HepG2 (cell line): Measurements from ENCODE around the gene NFIC. TPM values are rescaled to one million over a fixed set of nuclear protein-coding genes. Genes with fewer than 3 reads are reported as not detected.
A peak's percentile ranks its signal among the peaks of the same experiment; 100 is the strongest.

Experiments used
- ATF1 ChIP-seq: IDR thresholded peaks from 2 replicates; pipeline ENCODE4 v1.6.1; 2016; ENCODE audit warnings: mild to moderate bottlenecking, control low read depth
- HNF4A ChIP-seq: sonication (generic); formaldehyde crosslinking; IDR thresholded peaks from 2 replicates; pipeline ENCODE4 v1.4.0; 2020; ENCODE audit warnings: missing genetic modification reagents
- IKZF5 ChIP-seq: IDR thresholded peaks from 2 replicates; pipeline ENCODE4 v1.6.1; 2018; ENCODE audit warnings: missing genetic modification reagents, mild to moderate bottlenecking, missing compliant biosample characterization
- JUND ChIP-seq: sonication (generic); formaldehyde crosslinking; IDR thresholded peaks from 2 replicates; pipeline ENCODE4 v1.8.0; 2022; ENCODE audit warnings: mild to moderate bottlenecking, missing genetic modification reagents
- NFYC ChIP-seq: IDR thresholded peaks from 2 replicates; pipeline ENCODE4 v1.6.1; 2016; ENCODE audit warnings: missing genetic modification reagents, missing compliant biosample characterization
- PAWR ChIP-seq: sonication (generic); formaldehyde crosslinking; IDR thresholded peaks from 2 replicates; pipeline ENCODE4 v1.4.0; 2020; ENCODE audit warnings: missing genetic modification reagents, mild to moderate bottlenecking, borderline replicate concordance
- SMAD9 ChIP-seq: sonication (generic); formaldehyde crosslinking; IDR thresholded peaks from 2 replicates; pipeline ENCODE4 v1.5.1; 2020; ENCODE audit warnings: mild to moderate bottlenecking, missing genetic modification reagents
- ZNF749 ChIP-seq: sonication (generic); formaldehyde crosslinking; IDR thresholded peaks from 2 replicates; pipeline ENCODE4 v1.8.0; 2022; ENCODE audit warnings: mild to moderate bottlenecking, missing genetic modification reagents, moderate library complexity, borderline replicate concordance
- ZSCAN31 ChIP-seq: sonication (generic); formaldehyde crosslinking; IDR thresholded peaks from 2 replicates; pipeline ENCODE4 v1.5.0; 2020; ENCODE audit warnings: low read depth, mild to moderate bottlenecking, missing genetic modification reagents
- polyA plus RNA-seq, 8 experiments: library from polyadenylated mRNA; depleted of rRNA in 3 of 8; stranded (reverse) in 7 of 8; unstranded in 1 of 8; fragments of >200 nt; fragmentation: Illumina TruSeq in 4 of 8; extraction: Trizol in 4 of 8; gene quantifications; 2 replicates each; pipeline versions ENCODE4 v1.2.1 to v1.2.3, GENCODE V29; 2011 to 2016; ENCODE audit warnings: low read depth in 4 of 8, missing spikeins in 1 of 8, mixed read lengths in 1 of 8; ENCODE audit not compliant: insufficient read depth in 1 of 8
- total RNA-seq, 5 experiments: library from RNA; depleted of rRNA; stranded (reverse); fragments of >200 nt; fragmentation: Illumina TruSeq; extraction: Trizol; gene quantifications; 2 replicates each; pipeline ENCODE4 v1.2.3, GENCODE V29; 2016; ENCODE audit warnings: low read depth in 1 of 5
- TF ChIP-seq, protein P1 (sequence below), 2 experiments: fragments of 450-650 bp in 1 of 2; sonication (generic) in 1 of 2; formaldehyde crosslinking in 1 of 2; IDR thresholded peaks; 2 replicates each; pipeline versions ENCODE4 v1.6.1 to v1.8.0; 2016 to 2022; ENCODE audit warnings: antibody characterized with exemption in 1 of 2, mild to moderate bottlenecking in 1 of 2, missing genetic modification reagents in 1 of 2
- TF ChIP-seq, protein P2 (sequence below): IDR thresholded peaks from 2 replicates; pipeline ENCODE4 v1.6.1; 2012; ENCODE audit warnings: low read length, improper control_type of control experiment
- TF ChIP-seq, protein P3 (sequence below): IDR thresholded peaks from 2 replicates; pipeline ENCODE4 v1.6.1; 2016; ENCODE audit warnings: low read depth
- TF ChIP-seq, protein P4 (sequence below): sonication (generic); formaldehyde crosslinking; IDR thresholded peaks from 2 replicates; pipeline ENCODE4 v1.4.0; 2020; ENCODE audit warnings: mild to moderate bottlenecking, missing genetic modification reagents

The NFIC gene
- total and polyA plus RNA-seq, 2 of the 13 experiments (the other 11 are each of a cell fraction or from before 2014, with no cell fraction given): 1.3 to 2.5 TPM

DNA sequence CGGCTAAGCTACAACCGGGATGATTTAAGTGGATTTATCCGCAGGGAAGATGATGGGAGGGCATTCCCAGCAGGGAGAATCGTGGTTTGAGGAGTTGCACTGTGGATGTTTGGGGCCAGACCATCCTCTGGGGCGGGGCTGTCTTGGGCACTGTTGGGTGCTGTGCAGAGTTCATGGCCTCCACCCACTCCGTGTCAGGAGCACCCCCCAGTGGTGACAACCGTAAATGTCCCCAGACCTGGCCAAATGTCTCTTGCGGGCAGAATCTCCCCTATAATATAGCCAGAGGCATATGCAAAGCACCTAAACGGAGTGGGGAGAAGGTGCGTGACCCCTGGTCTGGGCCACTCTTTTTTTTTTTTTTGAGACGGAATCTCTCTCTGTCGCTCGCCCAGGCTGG, 73.7 kb downstream of the NFIC start (continued):
- TF ChIP-seq, protein P1, sequence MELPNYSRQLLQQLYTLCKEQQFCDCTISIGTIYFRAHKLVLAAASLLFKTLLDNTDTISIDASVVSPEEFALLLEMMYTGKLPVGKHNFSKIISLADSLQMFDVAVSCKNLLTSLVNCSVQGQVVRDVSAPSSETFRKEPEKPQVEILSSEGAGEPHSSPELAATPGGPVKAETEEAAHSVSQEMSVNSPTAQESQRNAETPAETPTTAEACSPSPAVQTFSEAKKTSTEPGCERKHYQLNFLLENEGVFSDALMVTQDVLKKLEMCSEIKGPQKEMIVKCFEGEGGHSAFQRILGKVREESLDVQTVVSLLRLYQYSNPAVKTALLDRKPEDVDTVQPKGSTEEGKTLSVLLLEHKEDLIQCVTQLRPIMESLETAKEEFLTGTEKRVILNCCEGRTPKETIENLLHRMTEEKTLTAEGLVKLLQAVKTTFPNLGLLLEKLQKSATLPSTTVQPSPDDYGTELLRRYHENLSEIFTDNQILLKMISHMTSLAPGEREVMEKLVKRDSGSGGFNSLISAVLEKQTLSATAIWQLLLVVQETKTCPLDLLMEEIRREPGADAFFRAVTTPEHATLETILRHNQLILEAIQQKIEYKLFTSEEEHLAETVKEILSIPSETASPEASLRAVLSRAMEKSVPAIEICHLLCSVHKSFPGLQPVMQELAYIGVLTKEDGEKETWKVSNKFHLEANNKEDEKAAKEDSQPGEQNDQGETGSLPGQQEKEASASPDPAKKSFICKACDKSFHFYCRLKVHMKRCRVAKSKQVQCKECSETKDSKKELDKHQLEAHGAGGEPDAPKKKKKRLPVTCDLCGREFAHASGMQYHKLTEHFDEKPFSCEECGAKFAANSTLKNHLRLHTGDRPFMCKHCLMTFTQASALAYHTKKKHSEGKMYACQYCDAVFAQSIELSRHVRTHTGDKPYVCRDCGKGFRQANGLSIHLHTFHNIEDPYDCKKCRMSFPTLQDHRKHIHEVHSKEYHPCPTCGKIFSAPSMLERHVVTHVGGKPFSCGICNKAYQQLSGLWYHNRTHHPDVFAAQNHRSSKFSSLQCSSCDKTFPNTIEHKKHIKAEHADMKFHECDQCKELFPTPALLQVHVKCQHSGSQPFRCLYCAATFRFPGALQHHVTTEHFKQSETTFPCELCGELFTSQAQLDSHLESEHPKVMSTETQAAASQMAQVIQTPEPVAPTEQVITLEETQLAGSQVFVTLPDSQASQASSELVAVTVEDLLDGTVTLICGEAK (IDR thresholded peaks at IDR 0.05): no peak
- TF ChIP-seq, protein P1 (CRISPR knock-in tag; IDR thresholded peaks at IDR 0.05): no peak
- TF ChIP-seq ZSCAN31 (CRISPR knock-in tag) (no peak), IKZF5 (CRISPR knock-in tag) (no peak), HNF4A (peak; percentile 56; the same call in 1 of the 2 replicates), NFYC (CRISPR knock-in tag) (no peak), JUND (no peak), ATF1 (CRISPR knock-in tag) (no peak), SMAD9 (CRISPR knock-in tag) (no peak), ZNF749 (CRISPR knock-in tag) (no peak), PAWR (no peak)
- TF ChIP-seq, protein P2, sequence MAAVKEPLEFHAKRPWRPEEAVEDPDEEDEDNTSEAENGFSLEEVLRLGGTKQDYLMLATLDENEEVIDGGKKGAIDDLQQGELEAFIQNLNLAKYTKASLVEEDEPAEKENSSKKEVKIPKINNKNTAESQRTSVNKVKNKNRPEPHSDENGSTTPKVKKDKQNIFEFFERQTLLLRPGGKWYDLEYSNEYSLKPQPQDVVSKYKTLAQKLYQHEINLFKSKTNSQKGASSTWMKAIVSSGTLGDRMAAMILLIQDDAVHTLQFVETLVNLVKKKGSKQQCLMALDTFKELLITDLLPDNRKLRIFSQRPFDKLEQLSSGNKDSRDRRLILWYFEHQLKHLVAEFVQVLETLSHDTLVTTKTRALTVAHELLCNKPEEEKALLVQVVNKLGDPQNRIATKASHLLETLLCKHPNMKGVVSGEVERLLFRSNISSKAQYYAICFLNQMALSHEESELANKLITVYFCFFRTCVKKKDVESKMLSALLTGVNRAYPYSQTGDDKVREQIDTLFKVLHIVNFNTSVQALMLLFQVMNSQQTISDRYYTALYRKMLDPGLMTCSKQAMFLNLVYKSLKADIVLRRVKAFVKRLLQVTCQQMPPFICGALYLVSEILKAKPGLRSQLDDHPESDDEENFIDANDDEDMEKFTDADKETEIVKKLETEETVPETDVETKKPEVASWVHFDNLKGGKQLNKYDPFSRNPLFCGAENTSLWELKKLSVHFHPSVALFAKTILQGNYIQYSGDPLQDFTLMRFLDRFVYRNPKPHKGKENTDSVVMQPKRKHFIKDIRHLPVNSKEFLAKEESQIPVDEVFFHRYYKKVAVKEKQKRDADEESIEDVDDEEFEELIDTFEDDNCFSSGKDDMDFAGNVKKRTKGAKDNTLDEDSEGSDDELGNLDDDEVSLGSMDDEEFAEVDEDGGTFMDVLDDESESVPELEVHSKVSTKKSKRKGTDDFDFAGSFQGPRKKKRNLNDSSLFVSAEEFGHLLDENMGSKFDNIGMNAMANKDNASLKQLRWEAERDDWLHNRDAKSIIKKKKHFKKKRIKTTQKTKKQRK: no peak
- TF ChIP-seq, protein P3, sequence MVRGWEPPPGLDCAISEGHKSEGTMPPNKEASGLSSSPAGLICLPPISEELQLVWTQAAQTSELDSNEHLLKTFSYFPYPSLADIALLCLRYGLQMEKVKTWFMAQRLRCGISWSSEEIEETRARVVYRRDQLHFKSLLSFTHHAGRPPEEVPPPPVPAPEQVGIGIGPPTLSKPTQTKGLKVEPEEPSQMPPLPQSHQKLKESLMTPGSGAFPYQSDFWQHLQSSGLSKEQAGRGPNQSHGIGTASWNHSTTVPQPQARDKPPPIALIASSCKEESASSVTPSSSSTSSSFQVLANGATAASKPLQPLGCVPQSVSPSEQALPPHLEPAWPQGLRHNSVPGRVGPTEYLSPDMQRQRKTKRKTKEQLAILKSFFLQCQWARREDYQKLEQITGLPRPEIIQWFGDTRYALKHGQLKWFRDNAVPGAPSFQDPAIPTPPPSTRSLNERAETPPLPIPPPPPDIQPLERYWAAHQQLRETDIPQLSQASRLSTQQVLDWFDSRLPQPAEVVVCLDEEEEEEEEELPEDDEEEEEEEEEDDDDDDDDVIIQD (CRISPR knock-in tag): no peak
- TF ChIP-seq, protein P4, sequence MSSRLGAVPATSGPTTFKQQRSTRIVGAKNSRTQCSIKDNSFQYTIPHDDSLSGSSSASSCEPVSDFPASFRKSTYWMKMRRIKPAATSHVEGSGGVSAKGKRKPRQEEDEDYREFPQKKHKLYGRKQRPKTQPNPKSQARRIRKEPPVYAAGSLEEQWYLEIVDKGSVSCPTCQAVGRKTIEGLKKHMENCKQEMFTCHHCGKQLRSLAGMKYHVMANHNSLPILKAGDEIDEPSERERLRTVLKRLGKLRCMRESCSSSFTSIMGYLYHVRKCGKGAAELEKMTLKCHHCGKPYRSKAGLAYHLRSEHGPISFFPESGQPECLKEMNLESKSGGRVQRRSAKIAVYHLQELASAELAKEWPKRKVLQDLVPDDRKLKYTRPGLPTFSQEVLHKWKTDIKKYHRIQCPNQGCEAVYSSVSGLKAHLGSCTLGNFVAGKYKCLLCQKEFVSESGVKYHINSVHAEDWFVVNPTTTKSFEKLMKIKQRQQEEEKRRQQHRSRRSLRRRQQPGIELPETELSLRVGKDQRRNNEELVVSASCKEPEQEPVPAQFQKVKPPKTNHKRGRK (CRISPR knock-in tag): no peak
